ENCODE results near the gene RHEX. TPM values are rescaled to one million over a fixed set of nuclear protein-coding genes. Genes with fewer than 3 reads are reported as not detected.

RHEX gene
- polyA plus RNA-seq, 2 of the 4 experiments (the other 2 are of a cell fraction): not detected

DNA sequence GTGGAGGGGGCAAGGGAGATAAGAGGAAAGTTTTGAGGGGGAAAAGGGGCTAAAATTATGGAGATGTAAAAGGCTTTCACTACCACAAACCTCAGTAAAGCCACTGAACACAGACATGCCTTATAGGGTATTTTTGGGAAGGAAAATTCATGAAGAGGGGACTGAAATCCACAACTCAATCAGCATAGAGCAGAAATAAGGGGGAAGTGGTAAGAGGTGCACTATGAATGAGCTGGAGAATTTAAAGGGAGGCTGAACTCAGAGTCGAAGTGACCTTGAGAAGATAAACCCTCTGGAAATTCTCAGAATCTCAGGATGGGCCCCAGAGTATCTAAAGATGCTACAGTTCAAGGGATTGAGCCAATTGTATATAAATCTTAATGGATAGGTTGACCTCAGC lies 15.3 kb downstream of the RHEX start:
- no peak for FAIRE-seq
- no peak overlapping the region for H3K4me3 ChIP-seq
- no peak for DNase-seq (ENCODE audit: low read depth in 1 of 2, low spot score in 1 of 2)
- H3K4me2 ChIP-seq: no peak overlapping the region
- CTCF ChIA-PET: no interaction called here
- TF ChIP-seq FOSB (CRISPR knock-in tag; IDR thresholded peaks at IDR 0.05) (no peak), HEYL (CRISPR knock-in tag; IDR thresholded peaks at IDR 0.05) (no peak), FOXS1 (CRISPR knock-in tag; IDR thresholded peaks at IDR 0.05) (no peak), ZSCAN20 (CRISPR knock-in tag; IDR thresholded peaks at IDR 0.05) (no peak), EHF (CRISPR knock-in tag; IDR thresholded peaks at IDR 0.05) (no peak), TP53 (CRISPR knock-in tag; IDR thresholded peaks at IDR 0.05) (no peak), KDM5A (IDR thresholded peaks at IDR 0.05) (no peak), RNF2 (IDR thresholded peaks at IDR 0.05; ENCODE audit: borderline replicate concordance, low read depth) (no peak), MAFK (IDR thresholded peaks at IDR 0.05; ENCODE audit: partially characterized antibody) (no peak), EHMT2 (IDR thresholded peaks at IDR 0.05; ENCODE audit: low read depth) (no peak), POLR2A (IDR thresholded peaks at IDR 0.05; ENCODE audit: low read length) (no peak), CBX2 (IDR thresholded peaks at IDR 0.05; ENCODE audit: borderline replicate concordance, low read depth) (no peak)
- TF ChIP-seq, protein P1, sequence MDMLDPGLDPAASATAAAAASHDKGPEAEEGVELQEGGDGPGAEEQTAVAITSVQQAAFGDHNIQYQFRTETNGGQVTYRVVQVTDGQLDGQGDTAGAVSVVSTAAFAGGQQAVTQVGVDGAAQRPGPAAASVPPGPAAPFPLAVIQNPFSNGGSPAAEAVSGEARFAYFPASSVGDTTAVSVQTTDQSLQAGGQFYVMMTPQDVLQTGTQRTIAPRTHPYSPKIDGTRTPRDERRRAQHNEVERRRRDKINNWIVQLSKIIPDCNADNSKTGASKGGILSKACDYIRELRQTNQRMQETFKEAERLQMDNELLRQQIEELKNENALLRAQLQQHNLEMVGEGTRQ (IDR thresholded peaks at IDR 0.05): no peak
- TF ChIP-seq, protein P2, sequence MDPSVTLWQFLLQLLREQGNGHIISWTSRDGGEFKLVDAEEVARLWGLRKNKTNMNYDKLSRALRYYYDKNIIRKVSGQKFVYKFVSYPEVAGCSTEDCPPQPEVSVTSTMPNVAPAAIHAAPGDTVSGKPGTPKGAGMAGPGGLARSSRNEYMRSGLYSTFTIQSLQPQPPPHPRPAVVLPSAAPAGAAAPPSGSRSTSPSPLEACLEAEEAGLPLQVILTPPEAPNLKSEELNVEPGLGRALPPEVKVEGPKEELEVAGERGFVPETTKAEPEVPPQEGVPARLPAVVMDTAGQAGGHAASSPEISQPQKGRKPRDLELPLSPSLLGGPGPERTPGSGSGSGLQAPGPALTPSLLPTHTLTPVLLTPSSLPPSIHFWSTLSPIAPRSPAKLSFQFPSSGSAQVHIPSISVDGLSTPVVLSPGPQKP (IDR thresholded peaks at IDR 0.05; ENCODE audit: low read depth, low read length): no peak
- POLR2A ChIA-PET: no interaction called here
- H3K4me1 ChIP-seq: no peaks in the 10 kb centered on the region
- no peaks in the 10 kb centered on the region for H3K9me3 ChIP-seq
- whole genome bisulfite sequencing (ENCODE audit: missing lambda C conversion rate): 0% methylated on average over 1 of the region's 1 CpG
- ATAC-seq: no peak
- H3K27ac ChIP-seq: no peak overlapping the region

DNA sequence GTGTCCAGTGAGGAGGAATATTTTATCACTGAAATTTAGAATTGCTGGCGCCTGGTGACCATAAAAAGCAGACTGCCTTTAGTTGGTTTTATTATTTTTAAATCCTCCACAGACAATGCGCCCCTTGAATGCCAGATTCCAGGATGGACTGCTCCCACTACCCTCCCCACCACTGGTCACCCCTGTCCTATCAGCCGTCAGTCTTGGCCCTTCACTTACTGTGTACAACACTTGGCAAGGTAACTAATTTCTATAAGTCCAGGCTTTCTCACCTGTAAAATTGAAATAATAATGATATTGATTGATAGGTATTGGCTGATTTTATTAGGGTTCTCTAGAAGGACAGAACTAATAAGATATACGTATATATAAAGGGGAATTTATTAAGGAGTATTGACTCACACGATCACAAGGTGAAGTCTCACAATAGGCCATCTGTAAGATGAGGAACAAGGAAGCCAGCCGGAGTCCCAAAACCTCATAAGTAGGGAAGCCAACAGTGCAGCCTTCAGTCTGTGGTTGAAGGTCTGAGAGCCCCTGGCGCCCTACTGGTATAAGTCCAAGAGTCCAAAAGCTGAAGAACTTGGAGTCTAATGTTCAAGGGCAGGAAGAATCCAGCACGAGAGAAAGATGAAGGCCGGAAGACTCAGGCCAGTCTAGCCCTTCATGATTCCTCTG lies 17.8 kb downstream of the RHEX start:
- H3K4me1 ChIP-seq: no peaks in the 10 kb centered on the region
- ChIA-PET CTCF (interaction anchor here (0.9 to 1.9 kb wide), 2 partner anchors 10 to 11 kb away, joined by 3 to 6 read pairs; no protein-coding TSS in a partner anchor), POLR2A (no interaction called here)
- no peaks in the 10 kb centered on the region for H3K9me3 ChIP-seq
- ATAC-seq (no peak), DNase-seq (ENCODE audit: low read depth in 1 of 2, low spot score in 1 of 2) (no peak), FAIRE-seq (no peak)
- no peak overlapping the region for H3K4me3 ChIP-seq
- H3K27ac ChIP-seq: no peak overlapping the region
- TF ChIP-seq, protein P3, sequence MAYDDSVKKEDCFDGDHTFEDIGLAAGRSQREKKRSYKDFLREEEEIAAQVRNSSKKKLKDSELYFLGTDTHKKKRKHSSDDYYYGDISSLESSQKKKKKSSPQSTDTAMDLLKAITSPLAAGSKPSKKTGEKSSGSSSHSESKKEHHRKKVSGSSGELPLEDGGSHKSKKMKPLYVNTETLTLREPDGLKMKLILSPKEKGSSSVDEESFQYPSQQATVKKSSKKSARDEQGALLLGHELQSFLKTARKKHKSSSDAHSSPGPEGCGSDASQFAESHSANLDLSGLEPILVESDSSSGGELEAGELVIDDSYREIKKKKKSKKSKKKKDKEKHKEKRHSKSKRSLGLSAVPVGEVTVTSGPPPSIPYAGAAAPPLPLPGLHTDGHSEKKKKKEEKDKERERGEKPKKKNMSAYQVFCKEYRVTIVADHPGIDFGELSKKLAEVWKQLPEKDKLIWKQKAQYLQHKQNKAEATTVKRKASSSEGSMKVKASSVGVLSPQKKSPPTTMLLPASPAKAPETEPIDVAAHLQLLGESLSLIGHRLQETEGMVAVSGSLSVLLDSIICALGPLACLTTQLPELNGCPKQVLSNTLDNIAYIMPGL (CRISPR knock-in tag; IDR thresholded peaks at IDR 0.05; ENCODE audit: borderline replicate concordance): no peak
- TF ChIP-seq POLR2A (IDR thresholded peaks at IDR 0.05; ENCODE audit: low read length) (no peak), BHLHE40 (IDR thresholded peaks at IDR 0.05; ENCODE audit: low read depth, low read length) (no peak), TFCP2L1 (CRISPR knock-in tag; IDR thresholded peaks at IDR 0.05) (no peak), ESRRA (IDR thresholded peaks at IDR 0.05; ENCODE audit: borderline replicate concordance, low read length) (no peak), HDAC2 (IDR thresholded peaks at IDR 0.05) (no peak), RARB (CRISPR knock-in tag; IDR thresholded peaks at IDR 0.05) (no peak), EHMT2 (IDR thresholded peaks at IDR 0.05; ENCODE audit: low read depth) (no peak), TP53 (CRISPR knock-in tag; IDR thresholded peaks at IDR 0.05) (no peak), HOXA7 (CRISPR knock-in tag; IDR thresholded peaks at IDR 0.05) (no peak)
- TF ChIP-seq, protein P4, sequence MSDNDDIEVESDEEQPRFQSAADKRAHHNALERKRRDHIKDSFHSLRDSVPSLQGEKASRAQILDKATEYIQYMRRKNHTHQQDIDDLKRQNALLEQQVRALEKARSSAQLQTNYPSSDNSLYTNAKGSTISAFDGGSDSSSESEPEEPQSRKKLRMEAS (IDR thresholded peaks at IDR 0.05): no peak
- WGBS (ENCODE audit: missing lambda C conversion rate): 67% methylated on average over 9 of the region's 9 CpGs
- no peak overlapping the region for H3K4me2 ChIP-seq

All from A549 (cell line).